Stimulated activated naive CD8-positive, alpha-beta T cell treated with anti-CD3 and anti-CD28 coated beads, Interleukin-15, amount 100 ng/mL, for 72 hours (primary cell): ENCODE results near the gene IGF2R.

Source experiments
- ATAC-seq: fragments of 150-1000 bp; cut with Tn5 transposase; 2 replicates; pipeline ENCODE4 v1.10.0; 2021; ENCODE audit warnings: mild to moderate bottlenecking, moderate library complexity
- DNase-seq, 2 donors: peaks; one replicate each; pipeline ENCODE4 v3.0.0; 2021 to 2022
- H3K27ac Mint-ChIP-seq, 2 donors: one replicate each; pipeline ENCODE4 v1.8.0; 2022; ENCODE audit warnings: mild to moderate bottlenecking in 2 of 2, mixed read lengths in 2 of 2, moderate library complexity in 2 of 2
- H3K27me3 Mint-ChIP-seq: one replicate; pipeline ENCODE4 v1.8.0; 2022; ENCODE audit warnings: mixed read lengths
- H3K4me1 Mint-ChIP-seq: one replicate; pipeline ENCODE4 v1.8.0; 2022; ENCODE audit warnings: mild to moderate bottlenecking, mixed read lengths
- H3K4me3 Mint-ChIP-seq, 2 donors: one replicate each; pipeline ENCODE4 v1.8.0; 2022; ENCODE audit warnings: mild to moderate bottlenecking in 2 of 2, mixed read lengths in 2 of 2, moderate library complexity in 1 of 2
- H3K9me3 Mint-ChIP-seq, 2 donors: one replicate each; pipeline ENCODE4 v1.8.0; 2022; ENCODE audit warnings: mixed read lengths in 2 of 2

Gene IGF2R

GRCh38 chr6:159978291-159979135, 9.6 kb downstream of the IGF2R start:
- peak overlapping the region; percentile 96 to 99 for H3K27ac Mint-ChIP-seq
- peaks cover 97% of the 10 kb centered on the region for H3K4me1 Mint-ChIP-seq
- H3K27me3 Mint-ChIP-seq = no peaks in the 10 kb centered on the region
- peak; percentile 65 for ATAC-seq
- peak; percentile 50 to 75 for DNase-seq
- H3K4me3 Mint-ChIP-seq = peak overlapping the region; percentile 88 to 93
- no peaks in the 10 kb centered on the region for H3K9me3 Mint-ChIP-seq

DNA sequence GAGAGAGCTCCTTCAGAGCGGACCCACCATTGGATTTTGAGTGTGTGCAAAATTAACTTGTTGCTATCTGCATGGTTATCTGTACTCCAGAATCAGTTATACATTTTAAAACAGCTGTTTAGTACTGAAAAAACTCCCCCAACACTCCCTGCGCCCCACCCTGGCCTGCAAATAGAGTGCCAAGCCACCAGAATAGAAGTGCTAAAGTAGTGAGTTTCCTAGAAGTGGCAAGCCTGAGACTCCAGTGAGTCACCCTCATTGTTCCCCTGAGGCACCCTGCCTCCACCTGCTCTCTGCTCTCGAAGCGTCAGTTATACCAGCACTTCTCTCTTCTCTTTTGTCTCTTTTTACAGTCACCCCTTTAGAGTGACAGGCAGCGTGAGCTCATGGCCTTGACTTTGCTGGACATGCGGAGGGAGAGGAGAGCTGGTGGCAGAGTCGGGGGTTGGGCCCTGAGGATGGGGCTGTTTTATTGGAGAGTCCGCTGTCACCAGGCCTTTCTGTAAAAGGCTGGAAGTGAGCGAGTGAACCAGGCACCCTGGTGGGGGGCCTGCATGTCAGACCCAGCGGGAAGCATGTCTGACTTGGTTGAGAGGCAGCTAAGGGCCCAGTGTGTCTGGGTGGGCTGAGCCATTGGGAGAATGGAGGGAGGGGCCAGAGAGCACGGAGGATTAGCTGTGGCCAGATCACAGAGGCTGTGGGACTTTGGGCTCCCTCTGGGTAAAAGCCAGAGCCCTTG, 10.4 kb downstream of the IGF2R start:
- ATAC-seq = peak; percentile 87
- Mint-ChIP-seq H3K27ac (peak overlapping the region; percentile 96 to 99), H3K9me3 (no peaks in the 10 kb centered on the region), H3K27me3 (no peaks in the 10 kb centered on the region), H3K4me3 (peak overlapping the region; percentile 88 to 93), H3K4me1 (peaks cover 96% of the 10 kb centered on the region)
- DNase-seq = peak; percentile 72 to 84

- DNase-seq = no peak
- peak overlapping the region; percentile 88 to 93 for H3K4me3 Mint-ChIP-seq
Measured at GRCh38 chr6:159980474-159980873, 11.6 kb downstream of the IGF2R start.

DNA sequence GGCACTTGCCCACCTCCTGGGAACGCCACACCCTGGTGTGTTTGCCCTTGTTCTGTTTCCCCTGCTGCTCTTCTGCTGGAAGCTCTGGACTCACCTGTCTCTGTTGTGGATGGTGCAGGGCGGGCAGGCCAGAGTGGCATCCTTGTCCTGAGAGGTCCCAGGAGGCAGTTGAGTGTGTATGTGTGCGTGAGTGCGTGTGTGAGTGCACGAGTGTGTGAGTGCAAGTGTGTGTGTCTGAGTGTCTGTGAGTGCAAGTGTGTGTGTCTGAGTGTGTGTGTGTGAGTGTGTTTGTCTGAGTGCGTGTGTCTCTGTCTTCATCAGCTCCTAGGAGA, 12.2 kb downstream of the IGF2R start:
- DNase-seq (no peak), ATAC-seq (no peak)
- H3K4me1 Mint-ChIP-seq = peaks cover 93% of the 10 kb centered on the region
- H3K27me3 Mint-ChIP-seq = no peaks in the 10 kb centered on the region
- H3K9me3 Mint-ChIP-seq = no peaks in the 10 kb centered on the region
- peak overlapping the region; percentile 88 to 93 for H3K4me3 Mint-ChIP-seq
- peak overlapping the region; percentile 55 to 98 for H3K27ac Mint-ChIP-seq

More at GRCh38 chr6:159980474-159980873, 11.6 kb downstream of the IGF2R start:
- no peaks in the 10 kb centered on the region for H3K9me3 Mint-ChIP-seq
- peak overlapping the region in 1 of 2 donors; percentile 98 for H3K27ac Mint-ChIP-seq
- no peaks in the 10 kb centered on the region for H3K27me3 Mint-ChIP-seq
- H3K4me1 Mint-ChIP-seq = peaks cover 93% of the 10 kb centered on the region
- ATAC-seq = no peak

DNA sequence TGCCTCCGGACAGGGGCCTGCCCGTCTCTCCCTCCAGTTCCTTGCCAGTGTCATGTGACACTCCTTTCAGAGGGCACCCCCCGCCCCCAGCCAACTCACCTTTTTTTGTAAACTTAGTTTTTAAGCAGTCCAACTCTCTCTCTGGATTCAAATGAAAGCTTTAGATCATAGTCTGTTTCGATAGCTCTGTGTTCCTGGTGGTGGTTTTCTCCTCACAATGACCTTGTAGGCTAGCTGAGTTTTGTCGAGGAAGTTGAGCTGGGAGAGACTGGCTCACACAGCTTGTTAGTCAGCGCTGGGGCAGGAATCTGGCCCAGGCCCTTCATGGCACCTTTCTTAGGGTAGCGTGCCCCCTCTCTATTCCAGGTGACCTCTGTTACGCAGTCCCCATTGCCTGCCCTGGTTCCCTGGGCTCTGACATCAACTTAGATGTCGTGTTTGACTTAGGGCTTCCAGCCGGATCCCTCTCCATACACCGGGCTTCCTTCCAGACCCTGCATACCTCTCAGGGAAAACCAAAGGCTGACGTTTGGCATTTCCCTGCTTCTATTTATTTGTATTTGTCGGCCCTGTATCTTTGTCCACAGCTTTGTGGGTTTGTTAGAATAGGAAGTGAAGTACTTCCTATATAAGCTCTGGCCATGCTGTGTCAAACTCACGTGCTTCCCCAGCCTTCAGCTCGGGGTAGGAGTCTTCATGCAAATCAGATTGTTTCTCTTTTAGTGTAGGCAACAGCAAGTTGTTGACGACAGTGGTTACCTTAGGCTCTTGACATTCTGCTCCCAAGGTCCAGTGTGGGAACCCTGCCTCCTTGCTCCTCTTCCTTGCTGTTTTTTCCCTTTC, 12.7 kb downstream of the IGF2R start:
- H3K9me3 Mint-ChIP-seq = no peaks in the 10 kb centered on the region
- H3K27me3 Mint-ChIP-seq = no peaks in the 10 kb centered on the region
- DNase-seq (peak; percentile 17 to 53), ATAC-seq (peak; percentile 35)
- peak overlapping the region; percentile 55 to 98 for H3K27ac Mint-ChIP-seq
- peaks cover 96% of the 10 kb centered on the region for H3K4me1 Mint-ChIP-seq
- H3K4me3 Mint-ChIP-seq = peak overlapping the region; percentile 88 to 93

GRCh38 chr6:159982731-159983506, 14.0 kb downstream of the IGF2R start:
- ATAC-seq = peak; percentile 46
- peak in 1 of 2 donors; percentile 72 for DNase-seq

DNA sequence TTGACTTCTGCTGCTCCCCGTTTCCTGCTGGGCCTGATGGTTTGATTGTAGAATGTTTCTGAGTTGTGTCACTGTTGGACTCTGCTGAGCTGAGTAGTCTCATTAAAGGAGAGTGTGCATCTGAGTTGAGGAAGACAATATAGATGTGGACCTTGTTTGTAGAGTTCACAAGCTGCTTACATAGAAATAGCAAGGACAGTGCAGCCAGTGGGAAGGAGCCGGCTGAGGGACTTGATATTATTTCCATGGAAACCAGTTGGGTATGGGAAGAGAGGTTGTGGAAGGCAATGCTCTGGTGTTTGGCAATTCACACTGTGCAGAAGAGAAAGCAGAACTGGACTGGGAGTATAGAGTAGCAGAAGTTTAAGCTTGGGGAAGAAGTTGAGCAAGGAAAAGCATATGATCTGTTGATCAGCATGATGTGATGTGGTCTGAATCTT, 14.8 kb downstream of the IGF2R start:
- Mint-ChIP-seq H3K4me1 (peaks cover 93% of the 10 kb centered on the region), H3K27ac (peak overlapping the region; percentile 87 to 98), H3K4me3 (peak overlapping the region; percentile 88 to 93), H3K27me3 (no peaks in the 10 kb centered on the region), H3K9me3 (no peaks in the 10 kb centered on the region)
- no peak for ATAC-seq
- DNase-seq = no peak

More at GRCh38 chr6:159982731-159983506, 14.0 kb downstream of the IGF2R start:
- peak overlapping the region in 1 of 2 donors; percentile 98 for H3K27ac Mint-ChIP-seq
- H3K9me3 Mint-ChIP-seq = no peaks in the 10 kb centered on the region
- H3K4me3 Mint-ChIP-seq = peak overlapping the region; percentile 88 to 93
- no peaks in the 10 kb centered on the region for H3K27me3 Mint-ChIP-seq
- peaks cover 93% of the 10 kb centered on the region for H3K4me1 Mint-ChIP-seq

GRCh38 chr6:159984268-159984786, 15.4 kb downstream of the IGF2R start:
- H3K4me1 Mint-ChIP-seq = peaks cover 93% of the 10 kb centered on the region

DNA sequence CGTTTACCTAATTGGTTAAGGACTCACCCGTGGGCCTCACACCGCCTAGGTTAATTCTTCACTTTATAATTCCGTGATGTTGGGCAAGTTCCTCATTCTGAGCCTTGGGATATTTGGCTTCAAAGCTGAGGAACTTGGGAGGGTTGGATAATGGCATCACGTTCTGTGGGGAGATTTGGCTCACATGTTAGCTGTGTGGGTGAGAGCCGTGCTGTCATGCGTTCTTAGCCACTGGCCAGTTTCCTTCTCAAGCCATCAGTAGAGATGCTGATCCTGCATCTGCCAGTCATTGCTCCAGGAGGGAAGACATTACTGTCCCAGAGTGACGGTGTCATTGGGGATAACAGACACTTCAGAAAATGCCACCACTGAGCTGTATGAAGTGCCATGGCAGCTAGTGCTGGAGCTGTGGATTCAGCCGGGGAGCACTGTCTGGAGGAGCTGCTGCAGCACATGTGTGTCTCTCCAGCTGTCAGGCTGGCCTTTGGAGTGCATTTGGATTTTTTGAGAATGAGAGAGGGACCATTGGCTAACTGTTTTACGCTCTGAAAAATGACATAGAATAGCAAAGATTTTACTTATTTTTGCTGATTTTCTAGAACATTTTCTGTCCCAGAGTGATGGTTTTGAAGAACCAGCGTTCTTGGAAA, 16.5 kb downstream of the IGF2R start:
- ATAC-seq (no peak), DNase-seq (no peak)
- Mint-ChIP-seq H3K9me3 (no peaks in the 10 kb centered on the region), H3K27me3 (no peaks in the 10 kb centered on the region), H3K4me3 (peak overlapping the region in 1 of 2 donors; percentile 43), H3K27ac (no peak overlapping the region), H3K4me1 (peaks cover 93% of the 10 kb centered on the region)

More at GRCh38 chr6:159984268-159984786, 15.4 kb downstream of the IGF2R start:
- H3K4me3 Mint-ChIP-seq = peak overlapping the region in 1 of 2 donors; percentile 12
- no peak for DNase-seq
- no peaks in the 10 kb centered on the region for H3K9me3 Mint-ChIP-seq
- no peak for ATAC-seq
- peak overlapping the region in 1 of 2 donors; percentile 11 for H3K27ac Mint-ChIP-seq
- no peaks in the 10 kb centered on the region for H3K27me3 Mint-ChIP-seq

DNA sequence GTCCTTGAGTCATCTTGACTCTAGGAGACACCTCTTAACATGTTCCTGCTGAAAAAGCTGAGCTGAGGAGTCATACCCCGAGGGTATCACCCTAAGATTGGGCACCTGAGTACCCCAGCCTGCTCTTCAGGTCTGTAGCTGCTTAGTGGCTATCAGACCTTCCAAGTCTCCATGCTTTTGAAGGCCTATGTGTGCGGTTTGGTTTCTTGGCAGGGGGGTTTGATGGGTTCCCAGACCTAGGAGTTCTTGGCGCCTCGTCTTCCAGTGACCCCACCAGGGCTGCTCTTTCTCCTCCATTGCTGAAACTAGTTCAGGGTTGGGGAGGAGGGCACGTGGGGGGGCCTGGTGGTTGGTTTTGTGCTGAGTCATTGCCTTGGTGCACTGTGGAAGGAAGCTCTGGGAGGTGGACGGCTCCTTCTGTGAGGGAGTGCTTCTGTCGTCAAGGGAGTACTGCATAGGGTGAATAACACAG, 20.1 kb downstream of the IGF2R start:
- H3K27ac Mint-ChIP-seq = peak overlapping the region; percentile 46 to 50
- DNase-seq (no peak), ATAC-seq (peak; percentile 71)
- H3K27me3 Mint-ChIP-seq = no peaks in the 10 kb centered on the region
- peaks cover 0 to 3% of the 10 kb centered on the region in 2 donors for H3K9me3 Mint-ChIP-seq
- peaks cover 89% of the 10 kb centered on the region for H3K4me1 Mint-ChIP-seq
- peak overlapping the region in 1 of 2 donors; percentile 22 for H3K4me3 Mint-ChIP-seq

DNA sequence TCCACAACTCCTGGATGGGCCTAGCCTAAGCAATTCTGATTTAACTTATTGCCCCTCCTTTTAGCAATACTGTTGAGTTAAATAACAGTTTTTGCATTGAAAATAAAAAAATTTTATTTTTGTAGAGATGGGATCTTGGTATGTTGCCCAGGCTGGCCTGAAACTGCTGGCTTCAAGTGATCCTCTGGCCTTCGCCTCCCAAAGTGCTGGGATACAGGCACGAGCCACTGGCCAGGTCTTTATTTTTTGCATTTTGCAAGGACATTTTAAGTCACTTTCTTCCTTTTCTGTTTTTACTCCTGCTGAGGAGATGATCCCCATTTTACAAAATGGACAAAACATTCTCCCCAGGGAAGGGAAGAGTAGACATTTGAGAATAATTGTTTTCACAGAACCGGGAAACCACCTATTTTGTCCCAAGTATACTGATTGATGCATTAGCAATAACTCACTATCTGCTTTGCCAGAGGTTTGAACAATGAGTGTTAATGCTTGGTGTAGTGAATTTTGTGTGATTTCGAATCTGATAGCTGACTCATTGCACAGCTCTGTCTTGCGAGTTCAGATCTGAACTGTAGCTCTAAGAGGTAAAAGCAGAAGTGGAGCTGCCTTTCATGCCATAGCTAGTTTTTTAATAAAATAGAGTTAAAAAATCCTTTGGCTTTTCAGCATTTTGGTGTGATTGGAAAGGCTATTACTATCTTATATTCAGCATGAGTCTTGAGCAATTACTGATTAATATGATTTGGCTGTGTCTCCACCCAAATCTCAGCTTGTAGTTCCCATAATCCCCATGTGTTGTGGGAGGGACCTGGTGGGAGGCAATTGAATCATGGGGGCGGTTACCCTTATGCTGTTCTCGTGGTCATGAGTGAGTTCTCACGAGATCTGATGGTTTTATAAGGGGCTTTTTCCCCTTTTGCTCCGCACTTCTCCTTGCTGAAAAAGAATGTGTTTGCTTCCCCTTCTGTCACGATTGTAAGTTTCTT, 20.9 kb downstream of the IGF2R start:
- Mint-ChIP-seq H3K27me3 (no peaks in the 10 kb centered on the region), H3K4me3 (peak overlapping the region in 1 of 2 donors; percentile 55), H3K4me1 (peaks cover 92% of the 10 kb centered on the region), H3K9me3 (peaks cover 0 to 11% of the 10 kb centered on the region in 2 donors), H3K27ac (peak overlapping the region; percentile 42 to 70)
- no peak for DNase-seq
- ATAC-seq = peak; percentile 78

DNA sequence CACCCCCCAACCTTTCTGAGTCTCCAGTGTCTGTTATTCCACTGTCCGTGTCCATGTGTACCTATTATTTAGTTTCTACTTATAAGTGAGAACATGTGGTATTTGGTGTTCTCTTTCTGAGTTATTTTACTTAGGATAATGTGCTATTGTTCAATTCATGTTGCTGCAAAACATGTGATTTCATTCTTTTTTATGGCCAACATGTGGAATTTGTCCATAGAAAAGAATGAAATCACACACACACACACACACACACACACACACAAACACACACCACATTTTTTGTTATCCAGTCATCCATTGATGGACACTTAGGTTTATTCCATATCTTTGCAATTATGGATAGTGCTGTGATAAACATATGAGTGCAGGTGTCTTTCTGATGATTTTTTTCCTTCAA, 23.5 kb downstream of the IGF2R start:
- Mint-ChIP-seq H3K27me3 (no peaks in the 10 kb centered on the region), H3K4me1 (peaks cover 92% of the 10 kb centered on the region), H3K27ac (no peak overlapping the region), H3K4me3 (no peak overlapping the region), H3K9me3 (peaks cover 0 to 13% of the 10 kb centered on the region in 2 donors)
- DNase-seq = no peak
- no peak for ATAC-seq

DNA sequence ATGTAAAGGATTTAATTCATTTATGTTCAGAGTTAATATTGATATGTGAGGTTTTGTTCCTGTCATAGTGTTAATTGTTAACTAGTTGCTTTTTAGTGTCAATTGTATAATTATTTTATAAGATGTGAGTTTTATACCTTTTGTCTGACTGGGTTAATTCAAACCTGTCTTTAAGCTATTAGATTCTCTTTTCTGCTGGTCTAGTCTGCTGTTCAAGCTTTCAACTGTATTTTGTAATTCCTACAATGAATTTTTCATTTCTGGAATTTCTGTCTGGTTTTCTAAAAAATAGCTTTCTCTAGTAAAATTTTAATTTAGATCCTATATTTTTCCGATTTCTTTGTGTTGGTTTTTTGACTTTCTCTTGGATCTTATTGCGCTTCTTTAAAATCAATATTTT, 26.5 kb downstream of the IGF2R start:
- Mint-ChIP-seq H3K4me3 (no peak overlapping the region), H3K4me1 (peaks cover 92% of the 10 kb centered on the region), H3K27me3 (no peaks in the 10 kb centered on the region), H3K27ac (no peak overlapping the region), H3K9me3 (peaks cover 2 to 13% of the 10 kb centered on the region in 2 donors)
- DNase-seq (no peak), ATAC-seq (no peak)
